ENCODE data around the gene SARS1. TPM values are rescaled to one million over a fixed set of nuclear protein-coding genes. Genes with fewer than 3 reads are reported as not detected.

SARS1 gene
- total and polyA plus RNA-seq, 4 donors = 57.5 to 132 (median 92.8) TPM

- Histone ChIP-seq H3K4me1 (ENCODE audit: control insufficient read depth in 4 of 4, insufficient read depth in 4 of 4, low read length in 3 of 4) (peaks cover 0 to 16% (median 5%) of the 10 kb centered on the region in 4 donors), H3K9ac (ENCODE audit: low read depth in 1 of 2, low read length in 2 of 2) (no peak overlapping the region), H3K36me3 (ENCODE audit: control insufficient read depth in 4 of 4, insufficient read depth in 3 of 4, low read depth in 1 of 4, low read length in 3 of 4) (peaks cover 10 to 51% (median 40%) of the 10 kb centered on the region in 4 donors), H3K9me3 (ENCODE audit: control insufficient read depth in 4 of 4, low read length in 3 of 4) (no peaks in the 10 kb centered on the region), H3K27me3 (ENCODE audit: control insufficient read depth in 4 of 4, insufficient read depth in 4 of 4, low read length in 3 of 4) (no peaks in the 10 kb centered on the region), H3K4me3 (ENCODE audit: low read depth in 1 of 3, low read length in 3 of 3) (no peak overlapping the region), H3K27ac (ENCODE audit: low read depth in 1 of 2, low read length in 2 of 2) (no peak overlapping the region)
- TF ChIP-seq JUND (IDR thresholded peaks at IDR 0.05) (no peak), FOXA1 (IDR thresholded peaks at IDR 0.05) (no peak), HNF4A (conservative IDR thresholded peaks at IDR 0.05) (no peak), YY1 (IDR thresholded peaks at IDR 0.05) (no peak), ATF3 (IDR thresholded peaks at IDR 0.05) (no peak), FOXA2 (IDR thresholded peaks at IDR 0.05) (no peak), RXRA (IDR thresholded peaks at IDR 0.05) (no peak), MAX (IDR thresholded peaks at IDR 0.05) (no peak), SP1 (IDR thresholded peaks at IDR 0.05) (no peak), NR2F2 (IDR thresholded peaks at IDR 0.05) (no peak)
- WGBS = 98% methylated on average over 3 of the region's 3 CpGs
- DNase-seq (ENCODE audit: low spot score) = no peak
Observed at GRCh38 chr1:109237512-109237911, 23.8 kb downstream of the SARS1 start.

GRCh38 chr1:109238382-109238781, 24.7 kb downstream of the SARS1 start:
- Histone ChIP-seq H3K36me3 (ENCODE audit: control insufficient read depth in 4 of 4, insufficient read depth in 3 of 4, low read depth in 1 of 4, low read length in 3 of 4) (peaks cover 10 to 47% (median 37%) of the 10 kb centered on the region in 4 donors), H3K4me1 (ENCODE audit: control insufficient read depth in 4 of 4, insufficient read depth in 4 of 4, low read length in 3 of 4) (peaks cover 0 to 16% (median 5%) of the 10 kb centered on the region in 4 donors), H3K4me3 (ENCODE audit: low read depth in 1 of 3, low read length in 3 of 3) (no peak overlapping the region), H3K9ac (ENCODE audit: low read depth in 1 of 2, low read length in 2 of 2) (no peak overlapping the region), H3K9me3 (ENCODE audit: control insufficient read depth in 4 of 4, low read length in 3 of 4) (no peaks in the 10 kb centered on the region), H3K27ac (ENCODE audit: low read depth in 1 of 2, low read length in 2 of 2) (no peak overlapping the region), H3K27me3 (ENCODE audit: control insufficient read depth in 4 of 4, insufficient read depth in 4 of 4, low read length in 3 of 4) (no peaks in the 10 kb centered on the region)
- 94% methylated on average over 2 of the region's 2 CpGs for WGBS
- no peak for DNase-seq (ENCODE audit: low spot score)
- TF ChIP-seq REST (IDR thresholded peaks at IDR 0.05) = no peak
- TF ChIP-seq HNF4G (IDR thresholded peaks at IDR 0.05) = no peak

GRCh38 chr1:109239047-109239408, 25.3 kb downstream of the SARS1 start:
- 78% methylated on average over 5 of the region's 5 CpGs for WGBS
- Histone ChIP-seq H3K4me1 (ENCODE audit: control insufficient read depth in 4 of 4, insufficient read depth in 4 of 4, low read length in 3 of 4) (peaks cover 0 to 16% (median 5%) of the 10 kb centered on the region in 4 donors), H3K4me3 (ENCODE audit: low read depth in 1 of 3, low read length in 3 of 3) (no peak overlapping the region), H3K36me3 (ENCODE audit: control insufficient read depth in 4 of 4, insufficient read depth in 3 of 4, low read depth in 1 of 4, low read length in 3 of 4) (peaks cover 10 to 47% (median 37%) of the 10 kb centered on the region in 4 donors), H3K9me3 (ENCODE audit: control insufficient read depth in 4 of 4, low read length in 3 of 4) (no peaks in the 10 kb centered on the region), H3K27ac (ENCODE audit: low read depth in 1 of 2, low read length in 2 of 2) (no peak overlapping the region), H3K9ac (ENCODE audit: low read depth in 1 of 2, low read length in 2 of 2) (no peak overlapping the region), H3K27me3 (ENCODE audit: control insufficient read depth in 4 of 4, insufficient read depth in 4 of 4, low read length in 3 of 4) (no peaks in the 10 kb centered on the region)
- DNase-seq (ENCODE audit: low spot score) = no peak
- no peak for TF ChIP-seq HNF4A (conservative IDR thresholded peaks at IDR 0.05)
- no peak for TF ChIP-seq GABPA (IDR thresholded peaks at IDR 0.05 in 1 of 2, conservative IDR thresholded peaks at IDR 0.05 in 1 of 2)
- TF ChIP-seq FOXA1 (IDR thresholded peaks at IDR 0.05) = no peak
- no peak for TF ChIP-seq ATF3 (IDR thresholded peaks at IDR 0.05)
- no peak for TF ChIP-seq RAD21 (IDR thresholded peaks at IDR 0.05)
